SK-N-SH treated with all-trans-retinoic acid at 6 μM for 48 hours (cell line): ENCODE results near the gene PRKCQ.

Experiments
- ATAC-seq: fragments of 200-7000 bp; cut with Tn5 transposase; 3 replicates; pipeline ENCODE4 v1.9.1; 2020; ENCODE audit warnings: mild to moderate bottlenecking, moderate library complexity
- ARNTL ChIP-seq: fragments of 450-650 bp; formaldehyde crosslinking; IDR thresholded peaks from 2 replicates; pipeline ENCODE4 v1.5.0; 2020; ENCODE audit warnings: low read depth, mild to moderate bottlenecking, moderate library complexity, borderline replicate concordance
- CREB5 ChIP-seq: fragments of 250-450 bp; sonication (Bioruptor Pico); IDR thresholded peaks from 2 replicates; pipeline ENCODE4 v1.5.1; 2020; ENCODE audit warnings: low read depth, mild to moderate bottlenecking, moderate library complexity
- CSDC2 ChIP-seq: fragments of 250-450 bp; sonication (Bioruptor Pico); IDR thresholded peaks from 2 replicates; pipeline ENCODE4 v1.5.0; 2020; ENCODE audit warnings: mild to moderate bottlenecking, moderate library complexity
- CSRNP3 ChIP-seq: fragments of 250-450 bp; sonication (Bioruptor Pico); IDR thresholded peaks from 2 replicates; pipeline ENCODE4 v1.5.1; 2021; ENCODE audit warnings: mild to moderate bottlenecking, moderate library complexity
- ESRRG ChIP-seq: fragments of 250-450 bp; sonication (Bioruptor Pico); IDR thresholded peaks from 2 replicates; pipeline ENCODE4 v1.6.1; 2021; ENCODE audit warnings: mild to moderate bottlenecking
- GLIS3 ChIP-seq: fragments of 250-450 bp; sonication (Bioruptor Pico); IDR thresholded peaks from 2 replicates; pipeline ENCODE4 v1.5.0; 2020; ENCODE audit warnings: mild to moderate bottlenecking, moderate library complexity
- ISL1 ChIP-seq: fragments of 250-450 bp; sonication (Bioruptor Pico); IDR thresholded peaks from 2 replicates; pipeline ENCODE4 v2.1.2; 2022; ENCODE audit warnings: mild to moderate bottlenecking, moderate library complexity
- OSR1 ChIP-seq: fragments of 250-450 bp; sonication (Bioruptor Pico); IDR thresholded peaks from 2 replicates; pipeline ENCODE4 v1.8.0; 2022; ENCODE audit warnings: moderate library complexity, mild to moderate bottlenecking, inconsistent platforms
- PATZ1 ChIP-seq: fragments of 250-450 bp; sonication (Bioruptor Pico); IDR thresholded peaks from 2 replicates; pipeline ENCODE4 v1.8.0; 2020; ENCODE audit warnings: mild to moderate bottlenecking, moderate library complexity, borderline replicate concordance
- POU6F1 ChIP-seq: fragments of 250-450 bp; sonication (Bioruptor Pico); IDR thresholded peaks from 2 replicates; pipeline ENCODE4 v1.8.0; 2021; ENCODE audit warnings: low read depth, mild to moderate bottlenecking, moderate library complexity, borderline replicate concordance
- PPARA ChIP-seq: fragments of 250-450 bp; sonication (Bioruptor Pico); IDR thresholded peaks from 2 replicates; pipeline ENCODE4 v1.5.0; 2020; ENCODE audit warnings: mild to moderate bottlenecking, borderline replicate concordance
- SNAI2 ChIP-seq: fragments of 250-450 bp; sonication (Bioruptor Pico); IDR thresholded peaks from 2 replicates; pipeline ENCODE4 v1.5.0; 2020; ENCODE audit warnings: mild to moderate bottlenecking, moderate library complexity
- TCF4 ChIP-seq: fragments of 250-450 bp; sonication (Bioruptor Pico); IDR thresholded peaks from 2 replicates; pipeline ENCODE4 v1.8.0; 2021; ENCODE audit warnings: mild to moderate bottlenecking, moderate library complexity, borderline replicate concordance
- TSHZ2 ChIP-seq: fragments of 250-450 bp; sonication (Bioruptor Pico); IDR thresholded peaks from 2 replicates; pipeline ENCODE4 v1.5.0; 2020; ENCODE audit warnings: mild to moderate bottlenecking, moderate library complexity
- ZC3H10 ChIP-seq: fragments of 250-450 bp; sonication (Bioruptor Pico); IDR thresholded peaks from 2 replicates; pipeline ENCODE4 v1.5.1; 2021; ENCODE audit warnings: mild to moderate bottlenecking, moderate library complexity
- ZFP3 ChIP-seq: fragments of 250-450 bp; sonication (Bioruptor Pico); IDR thresholded peaks from 2 replicates; pipeline ENCODE4 v1.5.0; 2020; ENCODE audit warnings: mild to moderate bottlenecking, moderate library complexity
- ZFP30 ChIP-seq: fragments of 450-650 bp; formaldehyde crosslinking; IDR thresholded peaks from 2 replicates; pipeline ENCODE4 v1.5.0; 2022; ENCODE audit warnings: mild to moderate bottlenecking, moderate library complexity
- ZNF565 ChIP-seq: fragments of 450-650 bp; formaldehyde crosslinking; conservative IDR thresholded peaks from 2 replicates; pipeline ENCODE4 v1.5.0; 2020; ENCODE audit warnings: low read depth, mild to moderate bottlenecking, moderate library complexity
- ZNF70 ChIP-seq: fragments of 450-650 bp; formaldehyde crosslinking; IDR thresholded peaks from 2 replicates; pipeline ENCODE4 v1.5.0; 2020; ENCODE audit warnings: mild to moderate bottlenecking, moderate library complexity
- ZNF8 ChIP-seq: fragments of 450-650 bp; formaldehyde crosslinking; IDR thresholded peaks from 2 replicates; pipeline ENCODE4 v1.5.0; 2020; ENCODE audit warnings: mild to moderate bottlenecking, moderate library complexity

PRKCQ gene

GRCh38 chr10:6423004-6423403 is 157.1 kb downstream of the PRKCQ start:
- TF ChIP-seq SNAI2 (CRISPR knock-in tag) (no peak), GLIS3 (no peak), ESRRG (CRISPR knock-in tag) (no peak), PPARA (CRISPR knock-in tag) (no peak)
- TF ChIP-seq, all 23 proteins: peak for 0
- no peak for ATAC-seq

GRCh38 chr10:6418613-6419216 is 161.4 kb downstream of the PRKCQ start:
- no peak for TF ChIP-seq OSR1 (CRISPR knock-in tag)
- no peak for TF ChIP-seq ZNF8 (CRISPR knock-in tag)
- no peak for TF ChIP-seq ZFP3
- TF ChIP-seq POU6F1 (CRISPR knock-in tag), result no peak
- no peak for TF ChIP-seq CSRNP3 (CRISPR knock-in tag)
- TF ChIP-seq TCF4, result no peak
- no peak for TF ChIP-seq GLIS3
- no peak for TF ChIP-seq PATZ1 (CRISPR knock-in tag)
- no peak for TF ChIP-seq SNAI2 (CRISPR knock-in tag)
- TF ChIP-seq ISL1 (CRISPR knock-in tag), result no peak
- TF ChIP-seq ZFP30, result no peak
- no peak for TF ChIP-seq CSDC2 (CRISPR knock-in tag)
- TF ChIP-seq ZNF70 (CRISPR knock-in tag), result no peak
- TF ChIP-seq TSHZ2, result no peak
- TF ChIP-seq, all 23 proteins: peak for 0

GRCh38 chr10:6418167-6418566 is 161.9 kb downstream of the PRKCQ start:
- no peak for ATAC-seq
- no peak for TF ChIP-seq ZNF565
- no peak for TF ChIP-seq ESRRG (CRISPR knock-in tag)
- no peak for TF ChIP-seq PPARA (CRISPR knock-in tag)
- TF ChIP-seq CSDC2 (CRISPR knock-in tag), result no peak
- no peak for TF ChIP-seq ZFP3
- TF ChIP-seq ISL1 (CRISPR knock-in tag), result no peak
- no peak for TF ChIP-seq ZC3H10 (CRISPR knock-in tag)
- no peak for TF ChIP-seq POU6F1 (CRISPR knock-in tag)
- no peak for TF ChIP-seq OSR1 (CRISPR knock-in tag)
- no peak for TF ChIP-seq ZNF8 (CRISPR knock-in tag)
- no peak for TF ChIP-seq CREB5 (CRISPR knock-in tag)
- TF ChIP-seq SNAI2 (CRISPR knock-in tag), result no peak
- TF ChIP-seq GLIS3, result no peak
- no peak for TF ChIP-seq TSHZ2
- no peak for TF ChIP-seq CSRNP3 (CRISPR knock-in tag)
- no peak for TF ChIP-seq ZNF70 (CRISPR knock-in tag)
- no peak for TF ChIP-seq ARNTL (CRISPR knock-in tag)

More at GRCh38 chr10:6418613-6419216, 161.4 kb downstream of the PRKCQ start:
- ATAC-seq, result no peak
